NCI-H446 (cell line): ENCODE data around the gene INSRR.

ENCODE experiments used
- DNase-seq, 2 experiments: peaks; one replicate each; lab custom pipeline; 2025; lab: John Stamatoyannopoulos, UW

The INSRR gene

DNA sequence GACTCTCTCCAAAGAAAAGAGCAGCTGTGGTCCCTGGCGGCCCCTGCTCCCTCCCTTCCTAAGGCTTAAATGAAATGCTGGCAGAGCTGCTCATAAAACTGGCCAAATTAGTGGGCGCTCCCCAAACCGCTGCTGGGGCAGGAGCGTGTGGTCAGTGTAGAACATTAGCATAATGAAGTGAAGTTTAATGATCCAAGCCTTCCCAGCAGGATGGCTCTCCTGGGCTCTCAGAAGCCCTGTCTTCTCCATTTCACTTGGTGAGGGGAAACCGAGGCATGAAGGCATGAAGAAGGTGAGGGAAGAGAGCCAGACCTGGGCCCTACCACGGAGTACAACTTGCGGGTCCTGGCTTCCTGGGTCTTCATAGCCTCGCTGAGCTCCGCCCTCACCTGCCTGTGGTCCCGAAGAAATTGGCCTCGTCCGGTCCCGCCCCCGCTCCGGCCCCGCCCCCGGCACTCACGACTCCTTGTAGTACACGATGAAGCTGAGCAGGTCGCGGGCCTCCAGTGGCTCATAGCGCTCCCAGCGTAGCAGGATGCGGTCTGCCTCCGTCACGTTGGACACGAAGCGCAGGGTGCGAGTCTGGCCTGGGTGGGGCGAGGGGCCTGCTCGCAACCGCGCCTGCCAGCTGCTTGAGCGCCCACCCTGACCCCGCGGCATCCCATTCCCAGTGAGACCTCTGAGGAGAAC, 10.3 kb downstream of the INSRR start:
- DNase-seq, result no peak

DNA sequence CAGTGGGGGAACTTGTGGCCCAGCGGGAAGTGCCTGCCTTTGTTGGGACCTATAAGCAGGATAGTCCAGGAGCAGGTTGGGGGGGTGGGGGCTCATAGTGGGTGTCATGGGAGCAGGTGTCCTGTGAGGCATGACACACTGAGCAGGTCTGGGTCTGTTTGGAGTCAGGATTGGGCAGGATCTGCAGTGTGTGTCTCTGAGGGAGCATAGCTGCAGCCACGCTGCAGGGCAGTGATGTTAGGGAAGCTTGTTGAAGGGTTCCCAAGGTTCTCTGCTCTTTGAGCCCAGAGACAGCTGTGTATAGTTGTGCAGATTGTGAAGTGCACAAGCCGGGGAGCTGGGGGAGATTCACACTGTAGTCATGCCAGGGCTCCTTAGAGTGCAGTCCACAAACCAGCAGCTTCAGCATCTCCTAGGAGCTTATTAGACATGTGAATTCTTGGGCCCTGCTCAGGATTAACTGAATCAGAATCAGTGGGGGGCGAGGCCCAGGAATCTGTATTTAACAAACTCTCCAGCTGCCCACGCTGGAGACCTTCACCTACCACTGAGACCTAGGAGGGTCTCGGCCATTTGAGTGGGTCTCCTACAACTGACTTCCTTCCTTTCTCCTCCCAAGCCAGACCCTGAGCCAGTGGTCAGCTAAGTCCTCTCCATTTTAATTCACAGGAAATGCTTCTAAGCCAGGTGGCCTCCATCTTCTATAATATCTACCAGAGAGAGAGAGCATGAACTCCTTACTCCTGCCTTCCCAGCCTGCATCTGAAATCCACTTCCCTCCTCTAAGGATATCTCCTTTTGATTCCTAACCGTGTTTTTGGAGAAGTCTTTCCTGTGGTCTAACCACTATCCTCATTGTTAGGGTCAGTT, 11.1 kb downstream of the INSRR start:
- DNase-seq, result no peak

DNA sequence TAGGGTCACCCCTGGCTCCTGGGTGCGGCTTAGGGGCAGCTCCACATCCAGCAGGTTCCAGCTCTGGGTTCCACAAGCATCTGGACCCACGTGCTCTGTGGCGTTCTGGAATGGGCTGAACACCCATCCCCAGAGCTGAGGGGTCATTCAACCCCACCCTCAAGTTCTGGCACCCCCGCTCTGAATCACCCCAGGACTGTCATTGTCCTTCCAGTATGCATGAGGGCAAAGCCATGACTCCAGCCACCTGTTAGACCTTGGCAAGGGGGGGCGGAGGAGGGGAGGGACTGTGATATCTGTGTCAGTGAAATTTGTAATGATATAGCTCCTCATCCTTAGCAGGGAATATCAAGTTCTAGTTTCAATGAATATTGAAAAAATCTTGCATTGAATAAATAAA, 12.3 kb downstream of the INSRR start:
- no peak for DNase-seq

DNA sequence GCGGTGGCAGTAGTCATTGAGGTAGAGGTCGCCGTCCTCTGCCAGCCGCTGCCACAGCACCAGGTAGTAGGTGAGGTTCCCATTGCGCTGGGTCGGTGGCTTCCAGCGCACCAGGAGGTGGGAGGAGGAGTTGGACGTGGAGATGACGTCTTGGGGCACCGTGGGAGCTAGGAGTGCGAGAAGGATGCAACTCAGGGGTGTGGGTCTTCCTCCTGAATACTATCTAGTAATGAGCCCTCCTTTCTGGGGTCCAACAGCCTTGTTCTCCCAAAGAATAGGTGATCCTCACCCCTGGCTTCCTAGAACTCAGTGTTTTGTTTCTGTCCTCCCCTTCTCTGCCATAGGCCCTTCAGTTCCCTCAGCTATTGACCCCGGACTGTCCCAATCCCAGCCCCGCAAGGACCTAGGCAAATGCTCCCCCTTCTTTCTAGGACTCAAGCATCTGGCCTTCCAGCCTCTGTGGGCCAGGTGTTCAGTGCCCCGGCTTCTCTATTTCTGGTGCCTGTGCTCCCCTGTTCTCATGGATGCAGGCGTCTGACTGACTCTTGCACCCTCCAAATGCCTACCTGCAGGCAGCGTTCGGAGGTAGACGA, 12.9 kb downstream of the INSRR start:
- DNase-seq, result no peak

DNA sequence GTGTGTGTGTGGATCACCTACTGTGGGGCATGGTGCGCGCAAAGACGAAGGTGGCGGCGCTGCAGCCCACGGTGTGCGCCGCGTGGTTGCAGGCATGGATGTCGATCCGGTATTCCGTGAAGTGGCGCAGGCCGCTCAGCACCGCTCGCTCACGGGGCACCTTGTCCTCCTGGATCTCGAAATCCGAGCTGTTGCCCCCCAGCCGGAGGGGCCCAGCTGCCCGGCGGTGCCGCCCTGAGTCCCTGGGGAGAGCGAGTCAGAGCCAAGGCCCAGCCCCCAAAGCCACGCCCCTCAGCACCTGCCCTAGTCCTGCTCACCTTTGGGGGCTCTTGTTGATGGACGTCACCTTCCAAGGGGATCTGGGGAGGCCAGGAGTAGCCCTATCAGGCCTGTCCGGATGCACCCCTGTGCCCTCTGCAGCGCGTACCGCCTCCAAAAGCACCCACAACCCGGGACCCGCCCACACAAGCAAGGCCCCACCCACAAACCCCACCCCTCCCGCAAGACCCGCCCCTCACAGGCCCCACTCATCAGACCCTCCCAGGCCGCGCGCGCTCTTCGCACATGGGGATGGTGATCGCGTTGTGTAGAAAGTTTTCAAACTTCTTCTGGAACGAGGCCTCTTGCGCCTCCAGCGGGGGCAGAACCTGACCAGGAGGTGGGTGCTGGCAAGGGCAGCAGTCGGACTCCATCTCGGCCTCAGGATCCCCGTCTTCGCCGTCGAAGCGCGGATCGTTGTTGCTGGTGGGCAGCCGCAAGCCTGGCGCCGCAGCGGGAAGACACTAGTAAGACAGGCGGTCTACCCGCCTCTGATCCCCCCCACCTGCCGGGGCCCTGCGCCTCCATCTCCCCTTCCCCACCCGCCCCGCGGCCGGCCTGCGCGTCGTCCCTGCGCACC, 13.6 kb downstream of the INSRR start:
- DNase-seq, result no peak

DNA sequence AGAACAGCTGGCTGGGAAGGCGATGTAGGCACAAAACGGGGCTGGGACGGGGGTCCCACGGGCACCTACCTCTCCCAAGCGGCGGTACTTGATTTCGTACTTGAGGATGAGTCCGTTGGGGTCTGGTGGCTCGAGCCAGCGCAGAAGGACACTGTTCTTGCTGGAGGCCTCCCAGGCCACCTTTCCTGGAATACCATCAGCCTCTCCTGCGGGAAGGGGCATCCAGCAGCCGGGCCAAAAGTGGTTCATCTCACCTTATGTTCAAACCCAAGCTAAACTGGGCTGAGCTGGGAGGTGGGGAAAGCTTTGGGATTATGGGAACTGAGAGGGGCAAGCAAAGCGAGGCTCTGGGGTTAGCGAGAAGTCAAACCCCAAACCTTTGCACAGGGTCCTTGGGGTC, 14.3 kb downstream of the INSRR start:
- no peak for DNase-seq

DNA sequence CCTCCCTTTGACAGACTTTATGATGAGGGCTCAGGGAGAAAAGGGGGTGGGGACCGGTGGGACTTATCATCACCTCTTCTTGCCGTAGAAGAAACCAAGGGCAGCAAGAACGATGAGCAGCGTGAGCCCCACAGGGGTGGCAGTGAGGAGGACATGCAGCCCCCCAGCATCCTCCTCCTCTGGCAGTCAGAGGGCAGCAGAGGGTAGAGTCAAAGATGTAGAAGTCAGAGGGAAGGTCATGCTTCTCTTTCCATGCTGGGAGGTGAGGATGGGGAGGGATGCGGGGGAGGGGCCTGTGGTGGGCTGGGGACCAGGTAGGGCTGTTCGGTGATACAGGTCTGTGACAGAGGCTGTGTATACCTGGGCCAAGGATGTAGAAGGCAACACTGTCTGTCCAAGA, 14.8 kb downstream of the INSRR start:
- no peak for DNase-seq

DNA sequence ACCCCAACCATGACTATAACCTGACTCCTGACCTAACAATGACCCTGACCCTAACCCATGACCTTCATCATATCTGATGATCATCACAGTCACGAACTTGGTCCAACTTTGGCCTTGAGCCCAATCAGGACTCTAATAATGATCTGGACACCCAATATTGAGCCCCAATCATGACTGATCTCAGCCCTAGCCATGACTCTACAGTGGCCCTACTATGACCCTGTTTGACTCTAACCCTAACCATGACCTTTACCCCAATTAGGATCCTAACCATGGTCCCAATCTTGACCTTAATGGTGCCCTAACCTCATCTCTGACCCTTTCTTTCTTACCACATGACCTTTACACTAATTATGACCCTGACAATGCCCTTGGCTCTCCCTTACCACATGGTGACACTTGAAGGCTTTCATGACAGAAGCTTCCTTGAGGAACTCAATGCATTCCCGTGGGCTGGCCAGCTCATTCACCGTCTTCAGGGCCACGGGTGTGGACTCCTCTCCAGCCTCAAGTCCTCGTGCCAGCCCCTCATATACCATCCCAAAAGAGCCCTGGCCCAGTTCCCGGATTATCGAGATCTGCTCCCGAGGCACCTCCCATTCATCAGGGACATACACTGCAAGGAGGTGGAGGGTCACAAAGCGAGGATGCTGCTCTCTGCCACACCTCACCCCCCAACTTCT, 16.2 kb downstream of the INSRR start:
- peak in 1 of 2 experiments; percentile 16 for DNase-seq

DNA sequence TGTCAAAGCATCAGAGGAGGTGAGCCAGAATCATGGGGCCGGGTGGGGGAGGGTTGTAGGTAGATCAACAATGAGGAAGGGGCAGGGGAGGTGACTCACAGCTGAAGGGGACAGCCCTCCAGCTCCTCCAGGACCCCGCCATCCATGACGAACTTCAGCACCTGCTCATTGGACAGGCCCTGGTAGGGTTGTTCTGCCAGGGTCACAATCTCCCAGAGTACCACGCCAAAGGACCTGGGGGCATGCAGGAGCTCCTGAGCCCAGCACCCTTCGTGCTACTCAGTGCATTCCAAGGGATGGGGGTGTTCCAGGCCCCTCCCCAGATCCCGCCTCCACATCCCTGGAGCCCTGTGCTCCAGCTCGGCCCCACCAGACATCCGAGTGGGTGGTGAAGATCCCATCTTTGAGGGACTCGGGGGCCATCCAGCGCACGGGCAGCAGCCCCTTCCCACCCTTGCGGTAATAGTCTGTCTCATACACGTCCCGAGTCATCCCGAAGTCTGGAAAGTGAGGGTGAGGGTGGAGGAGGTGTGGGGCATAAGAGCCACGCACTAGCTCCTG, 17.5 kb downstream of the INSRR start:
- DNase-seq, result no peak

DNA sequence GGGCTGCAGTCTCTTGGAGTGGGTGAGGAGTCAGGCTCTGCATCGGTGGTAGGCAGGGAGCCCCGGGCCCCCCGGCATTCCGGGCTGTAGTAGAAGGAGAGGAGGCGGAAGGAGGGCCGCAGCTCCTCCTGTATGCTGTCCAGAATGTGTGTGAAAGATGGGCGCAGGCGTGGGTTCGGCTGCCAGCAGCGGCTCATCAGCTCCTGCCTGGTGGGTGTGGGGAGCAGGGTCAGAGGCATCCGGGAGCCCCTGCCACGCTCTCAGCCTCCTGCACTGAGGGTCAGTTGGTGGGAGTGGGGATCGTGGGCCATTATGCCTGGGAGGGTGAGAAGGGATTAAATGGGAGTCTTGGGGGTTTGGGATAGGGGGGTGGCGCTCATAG, 18.0 kb downstream of the INSRR start:
- DNase-seq, result no peak

DNA sequence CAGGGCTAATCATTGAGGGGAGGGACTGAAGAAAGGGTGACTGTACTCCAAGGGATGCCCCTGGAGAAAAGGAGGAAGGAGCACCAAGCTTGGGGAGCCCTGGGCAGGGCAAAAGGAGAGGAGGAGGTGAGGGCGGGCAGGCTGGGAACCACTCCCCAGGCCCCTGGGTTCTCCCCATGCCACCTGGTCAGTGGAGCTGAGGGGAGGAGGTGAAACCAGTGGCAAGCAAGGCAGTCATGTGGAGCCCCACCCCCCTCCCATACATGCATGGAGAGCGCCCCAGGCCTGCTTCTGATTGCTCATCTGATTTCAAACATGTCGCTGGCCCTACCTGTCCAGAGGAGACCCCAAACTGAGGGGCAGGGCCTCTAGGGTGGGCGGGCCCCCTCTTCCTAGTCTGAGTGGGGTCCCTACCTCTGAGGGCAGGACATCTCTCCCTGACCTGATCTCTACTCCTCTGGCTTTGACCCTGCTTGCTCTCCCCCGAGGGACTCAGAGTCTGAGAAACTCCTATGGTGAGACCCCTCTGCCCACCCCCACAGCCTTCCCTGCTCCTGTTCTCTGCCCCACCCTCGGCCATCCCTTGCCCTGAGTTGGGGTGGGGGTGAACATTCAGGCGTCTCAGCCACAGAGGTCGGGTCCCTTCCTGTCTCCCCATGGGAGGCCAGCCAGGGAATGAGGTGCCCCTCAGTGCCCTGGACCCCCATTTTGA, 18.6 kb downstream of the INSRR start:
- no peak for DNase-seq

DNA sequence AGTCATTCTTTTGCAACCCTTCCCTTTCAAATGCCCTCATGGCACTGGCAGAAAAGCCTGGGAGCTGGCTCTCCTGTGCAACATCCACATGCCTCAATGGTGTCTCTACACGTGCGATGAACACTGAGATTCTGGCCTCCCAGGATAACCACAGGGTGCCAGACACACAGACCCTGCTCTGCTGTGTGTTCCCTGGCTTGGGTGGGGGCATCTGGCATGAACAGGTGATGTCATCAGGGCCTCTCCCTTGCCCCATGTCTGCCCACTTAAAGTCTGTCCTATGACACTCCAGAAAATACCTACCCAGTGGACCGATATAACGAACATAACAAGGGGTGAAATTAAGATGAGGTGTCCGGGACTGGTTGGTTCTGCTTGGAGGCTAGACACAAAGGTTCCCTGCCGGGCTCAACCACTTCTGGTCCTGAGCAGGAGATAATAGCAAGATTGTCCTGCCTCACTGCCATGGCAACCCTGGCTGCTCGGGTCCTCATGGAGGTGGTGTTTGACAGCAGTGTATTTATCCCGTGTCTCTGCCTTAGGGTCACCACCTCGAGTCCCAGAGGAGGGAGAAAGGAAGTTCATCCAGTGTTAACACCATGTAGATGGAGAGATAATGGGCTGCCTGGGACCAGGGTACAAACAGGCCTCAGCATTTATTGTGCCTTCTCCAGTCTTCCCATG, 19.3 kb downstream of the INSRR start:
- DNase-seq, result no peak

DNA sequence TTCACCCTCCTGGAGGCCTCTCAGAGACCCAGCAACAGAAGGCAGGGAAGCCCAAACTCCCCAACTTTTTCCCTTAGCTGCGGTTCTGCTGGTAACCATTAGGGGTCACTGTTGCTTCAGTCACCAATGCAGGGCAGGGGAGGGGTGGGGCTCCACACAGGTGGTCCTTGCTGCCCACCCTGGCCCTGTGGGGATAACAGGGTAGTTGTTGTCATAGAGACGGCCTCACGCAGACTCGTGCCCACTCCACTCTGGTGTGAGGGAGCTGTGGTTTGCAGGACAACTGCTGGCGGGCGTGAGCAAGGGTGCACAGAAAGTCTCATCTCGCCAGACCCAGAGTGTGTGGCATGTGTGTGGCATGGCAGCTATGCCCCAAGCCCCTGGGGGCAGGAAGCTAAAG, 19.9 kb downstream of the INSRR start:
- peak in 1 of 2 experiments; percentile 41 for DNase-seq

DNA sequence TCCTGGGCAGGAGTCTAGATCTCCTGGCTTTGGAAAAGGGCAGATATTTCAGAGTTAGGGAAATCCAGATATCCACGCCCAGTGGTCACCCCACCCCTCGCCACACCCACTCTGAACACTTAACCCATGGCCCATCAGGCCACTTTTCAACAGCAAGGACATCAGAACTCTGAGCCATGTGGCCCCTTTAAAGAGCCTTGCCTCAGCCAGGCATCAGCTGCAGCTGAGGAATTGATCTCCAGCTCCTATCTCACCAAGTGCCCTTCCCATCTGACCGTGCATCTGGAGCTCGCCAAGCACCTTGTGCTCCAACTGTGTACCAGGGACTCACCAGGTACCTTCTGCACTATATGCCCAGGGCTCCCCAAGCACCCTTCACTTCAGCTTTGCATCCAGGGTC, 22.0 kb downstream of the INSRR start:
- DNase-seq, result no peak

DNA sequence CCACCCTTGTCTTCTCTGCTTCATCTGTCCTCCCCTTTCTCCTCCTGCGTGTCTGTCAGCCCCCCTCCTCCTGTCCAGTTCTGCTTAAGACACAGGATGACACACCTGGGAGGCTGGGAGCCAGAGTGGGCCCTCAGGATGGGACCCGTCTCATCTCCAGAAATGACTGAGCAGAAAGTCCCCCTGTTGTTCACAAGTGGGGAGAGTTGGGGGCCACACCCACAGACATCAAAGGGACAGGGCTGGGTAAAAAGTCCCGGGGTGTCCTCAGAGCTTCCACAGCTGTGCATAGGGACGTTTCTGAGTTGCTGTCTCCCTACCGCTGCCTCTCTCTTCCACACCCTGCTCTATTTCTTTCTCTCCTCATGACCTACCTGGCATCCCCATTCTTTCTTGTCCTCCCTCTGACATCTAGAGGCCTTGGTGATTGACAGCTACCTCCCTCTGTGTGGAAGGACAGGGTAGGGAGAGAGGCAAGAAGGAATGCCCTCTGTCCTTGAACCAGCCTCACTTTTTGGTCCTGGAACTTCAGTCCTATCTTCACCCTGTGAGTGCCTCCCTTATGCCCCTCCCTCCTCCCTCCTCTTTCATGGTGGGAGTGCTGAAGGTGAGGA, 22.8 kb downstream of the INSRR start:
- DNase-seq, result no peak

DNA sequence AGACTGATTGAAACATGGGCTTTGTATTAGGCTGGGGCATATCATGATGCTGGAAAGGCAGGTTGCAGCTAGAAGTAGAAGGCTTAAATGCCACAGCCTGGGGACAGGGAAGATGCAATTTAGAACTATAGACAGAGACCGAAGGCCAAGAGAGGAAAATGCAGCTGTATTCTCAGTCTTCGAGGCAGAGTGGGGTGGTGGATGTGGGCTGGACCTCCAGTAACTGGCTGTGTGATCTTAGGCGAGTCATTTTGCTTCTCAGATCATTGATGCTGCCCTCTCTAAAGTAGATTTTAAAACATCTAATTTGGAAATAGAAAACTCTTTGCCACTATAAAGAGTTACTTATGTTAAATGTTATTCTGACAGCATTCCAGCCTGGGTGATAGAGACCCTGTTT, 24.6 kb downstream of the INSRR start:
- no peak for DNase-seq

DNA sequence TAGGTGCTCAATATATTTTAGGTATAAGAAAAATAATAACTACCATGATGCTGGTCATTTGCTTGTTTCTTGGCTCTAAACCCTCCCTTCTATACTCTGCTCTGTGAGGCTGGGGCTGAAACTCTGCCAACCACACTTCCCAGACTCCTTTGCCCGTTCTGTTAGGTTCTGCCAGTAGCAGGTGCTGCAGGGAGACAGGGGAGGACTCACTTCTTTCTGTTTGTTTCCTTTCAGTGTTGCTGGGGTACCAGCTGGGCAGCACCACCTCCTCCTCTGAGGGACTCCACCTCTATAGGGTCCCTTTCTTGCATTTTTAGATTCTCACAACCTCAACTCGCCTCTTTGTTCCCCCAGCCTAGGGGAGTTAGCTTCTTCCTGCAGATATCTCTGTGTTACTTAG, 25.3 kb downstream of the INSRR start:
- DNase-seq, result peak in 1 of 2 experiments; percentile 17

DNA sequence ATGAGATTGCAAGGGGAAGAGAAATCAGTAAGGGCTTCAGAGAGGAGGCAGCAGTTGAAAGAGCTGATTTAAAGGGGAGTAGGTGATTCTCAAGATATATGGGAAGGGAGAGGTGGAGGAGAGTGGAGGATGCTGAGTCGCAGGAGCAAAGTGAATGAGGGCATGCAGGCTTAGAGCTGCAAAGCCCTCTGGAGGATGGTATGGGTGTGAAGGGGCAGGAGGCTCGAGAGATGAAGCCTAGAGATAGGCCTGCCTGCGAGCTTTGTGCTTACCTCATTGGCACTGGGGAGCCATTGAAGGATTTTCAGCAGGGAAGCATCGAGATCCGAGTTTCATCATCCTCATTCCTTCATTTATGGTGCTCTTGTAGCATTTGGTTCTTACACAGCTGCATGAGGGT, 26.5 kb downstream of the INSRR start:
- DNase-seq, result no peak

DNA sequence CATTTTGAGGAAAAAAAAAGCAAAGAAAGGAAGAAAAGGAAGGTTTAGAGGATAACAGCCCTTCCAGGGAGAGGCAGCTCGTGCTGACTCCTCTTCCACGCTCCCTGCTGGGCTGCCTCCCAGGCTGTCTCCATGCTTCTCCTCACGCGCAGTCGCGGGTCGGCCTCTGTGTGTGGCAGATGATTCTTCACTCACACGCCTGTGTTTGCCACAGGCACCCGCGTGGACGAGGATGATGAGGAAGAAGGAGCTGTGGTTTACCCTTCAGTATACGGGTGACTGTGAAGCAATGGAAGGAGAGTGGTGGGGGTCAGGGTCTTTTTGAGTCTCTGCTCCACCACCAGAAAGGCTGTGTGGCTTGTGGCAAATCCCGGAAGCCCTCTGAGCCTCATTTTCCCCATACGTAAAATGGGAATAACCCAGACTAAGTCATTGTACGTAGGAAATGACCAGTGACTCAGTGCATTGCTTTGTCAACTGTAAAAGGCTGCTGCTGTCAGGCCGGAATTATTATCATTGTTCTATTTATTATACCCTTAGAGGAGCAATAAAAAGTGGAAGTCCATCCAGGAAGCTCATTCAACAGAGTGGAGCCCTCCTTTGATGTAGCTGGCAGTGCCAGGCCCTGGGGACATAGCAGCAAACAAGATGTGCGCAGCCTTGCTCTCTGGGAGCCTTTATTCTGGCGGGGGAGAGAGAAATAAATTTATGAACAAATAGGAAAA, 30.4 kb downstream of the INSRR start:
- no peak for DNase-seq
